Spleen (tissue), 11 donors: ENCODE results near the gene KLK15. TPM values are rescaled to one million over a fixed set of nuclear protein-coding genes. Genes with fewer than 3 reads are reported as not detected.

ENCODE experiments used
- DNase-seq: peaks from one replicate; pipeline ENCODE4 v3.0.0-alpha.2; 2020
- H3K27ac ChIP-seq, 8 donors: fragments of 200-600 bp; sonication (generic) in 7 of 8; 1 replicate in 4 of 8; 2 replicates in 4 of 8; pipeline versions ENCODE4 v1.5.0 to v1.8.0; 2016 to 2021; ENCODE audit warnings: inconsistent platforms in 4 of 8, mild to moderate bottlenecking in 4 of 8, moderate library complexity in 1 of 8
- H3K27me3 ChIP-seq, 7 donors: fragments of 200-600 bp; sonication (generic) in 6 of 7; replicated peaks in 1 of 7; 1 replicate in 4 of 7; 2 replicates in 3 of 7; pipeline versions ENCODE4 v1.5.0 to v1.8.0; 2016 to 2021; ENCODE audit warnings: inconsistent platforms in 3 of 7, mild to moderate bottlenecking in 1 of 7
- H3K36me3 ChIP-seq, 6 donors: fragments of 200-600 bp; sonication (generic) in 5 of 6; 1 replicate in 4 of 6; 2 replicates in 2 of 6; pipeline versions ENCODE4 v1.5.0 to v1.8.0; 2016 to 2021; ENCODE audit warnings: inconsistent platforms in 2 of 6
- H3K4me1 ChIP-seq, 6 donors: fragments of 200-600 bp; sonication (generic) in 5 of 6; 1 replicate in 3 of 6; 2 replicates in 3 of 6; pipeline versions ENCODE4 v1.5.0 to v1.8.0; 2016 to 2021; ENCODE audit warnings: inconsistent platforms in 3 of 6
- H3K4me3 ChIP-seq, 8 donors: fragments of 200-600 bp; sonication (generic) in 7 of 8; 1 replicate in 4 of 8; 2 replicates in 4 of 8; pipeline versions ENCODE4 v1.5.0 to v1.8.0; 2016 to 2021; ENCODE audit warnings: inconsistent platforms in 4 of 8, mild to moderate bottlenecking in 4 of 8, moderate library complexity in 2 of 8
- H3K9me3 ChIP-seq, 8 donors: fragments of 200-600 bp; sonication (generic) in 7 of 8; 1 replicate in 4 of 8; 2 replicates in 4 of 8; pipeline versions ENCODE4 v1.5.0 to v1.8.0; 2016 to 2021; ENCODE audit warnings: inconsistent platforms in 4 of 8
- CTCF ChIP-seq, 11 experiments: fragments of 200-600 bp in 7 of 11; fragments of 450-650 bp in 4 of 11; sonication (generic) in 4 of 11; IDR thresholded peaks in 8 of 11; conservative IDR thresholded peaks in 3 of 11; 1 replicate in 7 of 11; 2 replicates in 4 of 11; pipeline versions ENCODE4 v1.4.0 to v1.8.0; 2016 to 2021; ENCODE audit warnings: antibody characterized with exemption in 11 of 11, inconsistent platforms in 4 of 11, mild to moderate bottlenecking in 1 of 11
- POLR2A ChIP-seq, 3 donors: fragments of 450-650 bp; IDR thresholded peaks; one replicate each; pipeline ENCODE4 v1.5.1; 2017; ENCODE audit warnings: antibody characterized with exemption in 3 of 3, mild to moderate bottlenecking in 1 of 3
- POLR2AphosphoS5 ChIP-seq, 3 donors: sonication (generic); formaldehyde crosslinking; IDR thresholded peaks; one replicate each; pipeline ENCODE4 v1.5.1; 2017; ENCODE audit warnings: antibody characterized with exemption in 3 of 3
- WGBS, 5 donors: extraction: QIAGEN DNeasy Blood & Tissue Kit in 3 of 5; methylation state at CpG; one replicate each; pipeline versions ENCODE4 v1.1.5 to v1.1.7; 2013 to 2018; 5-methylcytosine and 5-hydroxymethylcytosine counted together
- intact Hi-C: fragments of 100-400 bp; cut with DNase I; formaldehyde crosslinking; loops from one replicate; pipeline ENCODE4 v1.15.0; 2023; ENCODE audit warnings: low total_unique reads
- polyA plus RNA-seq, 3 donors: library from polyadenylated mRNA; stranded (reverse); fragments of 200-250 nt; gene quantifications; one replicate each; pipeline ENCODE4 v1.2.1, GENCODE V29; 2013
- total RNA-seq, 7 donors: library from RNA; depleted of rRNA in 3 of 7; stranded (reverse); fragments of >200 nt in 3 of 7; fragmentation: NEBNext Ultra II Directional in 4 of 7; extraction: Animal tissue kit (Norgen Biotek cat#: 25700) in 4 of 7; gene quantifications; one replicate each; pipeline versions ENCODE4 v1.1.0 to v1.2.1, GENCODE V29; 2016 to 2021
- donor health status: healthy with polysubstance abuse.
- donor health status: DM: no; HTN: no; CAD: no; lungs with moderate emphysema.
- donor health status: DM: no; HTN: no; CAD: no.
- donor health status: Bipolar disorder and iron deficiency.
- donor health status: healthy.
- donor health status: DM: no; HTN: no; CAD: no.
- donor health status: DM: yes; HTN: yes; CAD: no.

Gene KLK15
- total and polyA plus RNA-seq, 10 donors: 0.07 to 0.13 TPM; not detected in 8

- peaks cover 0 to 5% (median 0%) of the 10 kb centered on the region in 7 donors for H3K27me3 ChIP-seq
- intact Hi-C loops: no loop called here
- no peaks in the 10 kb centered on the region for H3K9me3 ChIP-seq
- DNase-seq: no peak
- no peak overlapping the region for H3K4me3 ChIP-seq
- TF ChIP-seq POLR2AphosphoS5 (IDR thresholded peaks at IDR 0.05) (peak in 1 of 3 donors; percentile 21), CTCF (IDR thresholded peaks at IDR 0.05 in 8 of 11, conservative IDR thresholded peaks at IDR 0.05 in 3 of 11) (no peak)
- H3K4me1 ChIP-seq: peaks cover 0 to 16% (median 4%) of the 10 kb centered on the region in 6 donors
- H3K27ac ChIP-seq: no peak overlapping the region
- H3K36me3 ChIP-seq: peaks cover 0 to 63% (median 37%) of the 10 kb centered on the region in 6 donors
- 81 to 98% (median 88%) methylated on average over 6 to 9 of the region's 9 CpGs for WGBS, 5 donors
These were observed 37.2 kb downstream of the KLK15 start for GRCh38 chr19:50796128-50796633.

GRCh38 chr19:50795664-50796073 lies 37.7 kb downstream of the KLK15 start:
- Histone ChIP-seq H3K4me3 (no peak overlapping the region), H3K27ac (no peak overlapping the region), H3K4me1 (peaks cover 0 to 16% (median 4%) of the 10 kb centered on the region in 6 donors), H3K36me3 (peaks cover 0 to 58% (median 32%) of the 10 kb centered on the region in 6 donors), H3K9me3 (no peaks in the 10 kb centered on the region), H3K27me3 (peaks cover 0 to 5% (median 0%) of the 10 kb centered on the region in 7 donors)
- no peak for DNase-seq
- TF ChIP-seq POLR2AphosphoS5 (IDR thresholded peaks at IDR 0.05) (no peak), CTCF (IDR thresholded peaks at IDR 0.05 in 8 of 11, conservative IDR thresholded peaks at IDR 0.05 in 3 of 11) (no peak), POLR2A (IDR thresholded peaks at IDR 0.05) (no peak)
- intact Hi-C loops: no loop called here
- WGBS, 5 donors: 75 to 100% (median 94%) methylated on average over 3 to 4 of the region's 4 CpGs

- H3K36me3 ChIP-seq: peaks cover 0 to 52% (median 31%) of the 10 kb centered on the region in 6 donors
- no peaks in the 10 kb centered on the region for H3K9me3 ChIP-seq
- no peak overlapping the region for H3K27ac ChIP-seq
- H3K4me1 ChIP-seq: peaks cover 0 to 16% (median 4%) of the 10 kb centered on the region in 6 donors
- no peak for DNase-seq
- H3K27me3 ChIP-seq: peaks cover 0 to 5% (median 0%) of the 10 kb centered on the region in 7 donors
- H3K4me3 ChIP-seq: no peak overlapping the region
- intact Hi-C loops: no loop called here
- WGBS, 5 donors: 52 to 62% (median 59%) methylated on average over 14 to 18 of the region's 18 CpGs
- peak in 1 of 3 donors; percentile 65 for TF ChIP-seq POLR2AphosphoS5 (IDR thresholded peaks at IDR 0.05)
- TF ChIP-seq CTCF (IDR thresholded peaks at IDR 0.05 in 8 of 11, conservative IDR thresholded peaks at IDR 0.05 in 3 of 11): no peak
These were observed 38.3 kb downstream of the KLK15 start for GRCh38 chr19:50794876-50795663.
